ENCODE measurements around the gene FGF1.

GRCh38 chr5:142701673-142702311, 15.9 kb upstream of the FGF1 start:
- TF ChIP-seq POLR2A (IDR thresholded peaks at IDR 0.05) (no peak), CTCF (IDR thresholded peaks at IDR 0.05) (no peak)
